Melanocyte of skin (primary cell): Measurements from ENCODE around the gene SRRM3. TPM values are rescaled to one million over a fixed set of nuclear protein-coding genes. Genes with fewer than 3 reads are reported as not detected.

Source experiments
- total RNA-seq, 2 donors: library from RNA; depleted of rRNA; stranded (reverse); fragments of >200 nt; gene quantifications; 2 replicates each; pipeline ENCODE4 v1.2.3, GENCODE V29; 2012

Gene SRRM3, protein sequence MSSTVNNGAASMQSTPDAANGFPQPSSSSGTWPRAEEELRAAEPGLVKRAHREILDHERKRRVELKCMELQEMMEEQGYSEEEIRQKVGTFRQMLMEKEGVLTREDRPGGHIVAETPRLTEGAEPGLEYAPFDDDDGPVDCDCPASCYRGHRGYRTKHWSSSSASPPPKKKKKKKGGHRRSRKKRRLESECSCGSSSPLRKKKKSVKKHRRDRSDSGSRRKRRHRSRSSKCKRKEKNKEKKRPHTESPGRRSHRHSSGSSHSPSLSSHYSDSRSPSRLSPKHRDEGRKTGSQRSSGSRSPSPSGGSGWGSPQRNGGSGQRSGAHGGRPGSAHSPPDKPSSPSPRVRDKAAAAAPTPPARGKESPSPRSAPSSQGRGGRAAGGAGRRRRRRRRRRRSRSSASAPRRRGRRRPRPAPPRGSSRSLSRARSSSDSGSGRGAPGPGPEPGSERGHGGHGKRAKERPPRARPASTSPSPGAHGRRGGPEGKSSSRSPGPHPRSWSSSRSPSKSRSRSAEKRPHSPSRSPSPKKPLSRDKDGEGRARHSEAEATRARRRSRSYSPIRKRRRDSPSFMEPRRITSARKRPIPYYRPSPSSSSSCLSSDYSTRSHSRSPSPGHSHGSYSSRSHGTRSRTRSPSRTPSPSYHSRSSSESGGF
- total RNA-seq: 1 to 10 TPM in 1 of 2 donors, under 1 TPM in 1; 1.00 to 3.1 TPM

GRCh38 chr7:76201732-76202665 lies at the start of gene SRRM3:
Gene SRRM3 (plus strand): TSS chr7:76201896. CDS start chr7:76235067, 33,171 bp downstream.

GRCh38 chr7:76302347-76303201 lies 100.9 kb downstream of the SRRM3 start, which contains the start of gene HSPB1:
Gene HSPB1 (plus strand): TSS chr7:76302673. CDS start chr7:76302713, 40 bp downstream.

Other genes with a start within 250 kb of the SRRM3 start
- 10 to 100 TPM; 23.4 to 28.3 TPM for gene TMEM120A, start 207.3 kb upstream of the SRRM3 start, total RNA-seq
- 10 to 100 TPM; 24.4 to 40.6 TPM for gene STYXL1, start 153.9 kb upstream of the SRRM3 start, total RNA-seq
- 10 to 100 TPM; 44.4 to 58.9 TPM for gene MDH2, start 153.8 kb upstream of the SRRM3 start, total RNA-seq
- 10 to 100 TPM; 67.8 to 76.3 TPM for gene HSPB1, start 100.8 kb downstream of the SRRM3 start, total RNA-seq
- 100 to 1,000 TPM in 1 of 2 donors, 10 to 100 TPM in 1; 98.4 to 144 TPM for gene YWHAG, start 157.1 kb downstream of the SRRM3 start, total RNA-seq
- under 1 TPM; 0.33 to 0.69 TPM for gene SSC4D, start 207.8 kb downstream of the SRRM3 start, total RNA-seq
- 1 to 10 TPM; 1.3 to 2.8 TPM for gene ZP3, start 223.1 kb downstream of the SRRM3 start, total RNA-seq